WTC11 (cell line): ENCODE results near the gene XRCC4. TPM values are rescaled to one million over a fixed set of nuclear protein-coding genes. Genes with fewer than 3 reads are reported as not detected.

Experiments used
- ATAC-seq: fragments of 200-7000 bp; cut with Tn5 transposase; 2 replicates; pipeline ENCODE4 v1.10.0; 2021; ENCODE audit warnings: mild to moderate bottlenecking, moderate library complexity
- CTCF ChIA-PET: fragments of 300-600 bp; sonication (Branson Sonifier 250); formaldehyde crosslinking; loops from one replicate; lab custom pipeline; 2021; ENCODE audit warnings: antibody characterized with exemption; lab: Charles Lee
- POLR2A ChIA-PET: fragments of 350-600 bp; sonication (Branson Sonifier 250); formaldehyde crosslinking; loops from one replicate; lab custom pipeline; 2021; ENCODE audit warnings: antibody characterized with exemption; lab: Charles Lee
- DNase-seq: peaks from one replicate; pipeline ENCODE4 v3.0.0; 2021; ENCODE audit warnings: low spot score
- H3K27ac Mint-ChIP-seq: 2 replicates; pipeline ENCODE4 v1.8.0; 2021; ENCODE audit warnings: mixed read lengths
- H3K27me3 Mint-ChIP-seq: 2 replicates; pipeline ENCODE4 v1.8.0; 2021; ENCODE audit warnings: low read depth, mild to moderate bottlenecking, moderate library complexity, mixed read lengths
- H3K36me3 Mint-ChIP-seq: 2 replicates; pipeline ENCODE4 v1.8.0; 2021; ENCODE audit warnings: mixed read lengths
- H3K4me1 Mint-ChIP-seq: 2 replicates; pipeline ENCODE4 v1.8.0; 2022; ENCODE audit warnings: mixed read lengths
- H3K4me3 Mint-ChIP-seq: 2 replicates; pipeline ENCODE4 v1.8.0; 2021; ENCODE audit warnings: mild to moderate bottlenecking, moderate library complexity, mixed read lengths
- H3K9me3 Mint-ChIP-seq: 2 replicates; pipeline ENCODE4 v1.8.0; 2021; ENCODE audit warnings: mixed read lengths
- FOXJ3 ChIP-seq: sonication (generic); formaldehyde crosslinking; IDR thresholded peaks from 2 replicates; pipeline ENCODE4 v1.9.0; 2021; ENCODE audit warnings: missing genetic modification reagents, mild to moderate bottlenecking, borderline replicate concordance
- FOXP1 ChIP-seq: sonication (generic); formaldehyde crosslinking; IDR thresholded peaks from 2 replicates; pipeline ENCODE4 v1.8.0; 2022; ENCODE audit warnings: missing genetic modification reagents, mild to moderate bottlenecking, moderate library complexity, borderline replicate concordance
- GABPB1 ChIP-seq: sonication (generic); formaldehyde crosslinking; IDR thresholded peaks from 2 replicates; pipeline ENCODE4 v1.8.1; 2023; ENCODE audit warnings: mild to moderate bottlenecking, missing genetic modification reagents
- HMGA2 ChIP-seq: fragments of 250-450 bp; sonication (Bioruptor Pico); IDR thresholded peaks from 2 replicates; pipeline ENCODE4 v1.4.0; 2021; ENCODE audit warnings: mild to moderate bottlenecking, moderate library complexity
- JUN ChIP-seq: sonication (generic); formaldehyde crosslinking; IDR thresholded peaks from 2 replicates; pipeline ENCODE4 v1.8.0; 2023; ENCODE audit warnings: mild to moderate bottlenecking, missing genetic modification reagents
- KAT7 ChIP-seq: sonication (generic); formaldehyde crosslinking; IDR thresholded peaks from 2 replicates; pipeline ENCODE4 v1.8.1; 2023; ENCODE audit warnings: missing genetic modification reagents, mild to moderate bottlenecking, borderline replicate concordance
- NR2C2 ChIP-seq: sonication (generic); formaldehyde crosslinking; IDR thresholded peaks from 2 replicates; pipeline ENCODE4 v1.8.0; 2022; ENCODE audit warnings: mild to moderate bottlenecking, missing genetic modification reagents
- OVOL2 ChIP-seq: fragments of 250-450 bp; sonication (Bioruptor Pico); IDR thresholded peaks from 2 replicates; pipeline ENCODE4 v1.9.0; 2021; ENCODE audit warnings: mild to moderate bottlenecking, borderline replicate concordance
- RORB ChIP-seq: fragments of 250-450 bp; sonication (Bioruptor Pico); IDR thresholded peaks from 2 replicates; pipeline ENCODE4 v1.9.0; 2021; ENCODE audit warnings: mild to moderate bottlenecking
- TCF7 ChIP-seq: sonication (generic); formaldehyde crosslinking; IDR thresholded peaks from 2 replicates; pipeline ENCODE4 v1.8.0; 2022; ENCODE audit warnings: mild to moderate bottlenecking, low read depth, missing genetic modification reagents, moderate library complexity
- ZBTB21 ChIP-seq: sonication (generic); formaldehyde crosslinking; IDR thresholded peaks from 2 replicates; pipeline ENCODE4 v1.8.1; 2023; ENCODE audit warnings: mild to moderate bottlenecking, missing genetic modification reagents, borderline replicate concordance
- ZNF219 ChIP-seq: sonication (generic); formaldehyde crosslinking; IDR thresholded peaks from 2 replicates; pipeline ENCODE4 v1.8.0; 2023; ENCODE audit warnings: missing genetic modification reagents, mild to moderate bottlenecking, borderline replicate concordance
- ZNF671 ChIP-seq: fragments of 250-450 bp; sonication (Bioruptor Pico); IDR thresholded peaks from 2 replicates; pipeline ENCODE4 v1.8.0; 2021; ENCODE audit warnings: mild to moderate bottlenecking
- total RNA-seq: library from RNA; stranded (reverse); gene quantifications from 3 replicates; pipeline ENCODE4 v1.2.3, GENCODE V29; 2021
- TF ChIP-seq, protein P1 (sequence below): fragments of 250-450 bp; sonication (Bioruptor Pico); conservative IDR thresholded peaks from 2 replicates; pipeline ENCODE4 v1.9.0; 2021; ENCODE audit warnings: mild to moderate bottlenecking
- TF ChIP-seq, protein P2 (sequence below): sonication (generic); formaldehyde crosslinking; IDR thresholded peaks from 2 replicates; pipeline ENCODE4 v1.8.0; 2022; ENCODE audit warnings: mild to moderate bottlenecking, missing genetic modification reagents
- TF ChIP-seq, protein P3 (sequence below): sonication (generic); formaldehyde crosslinking; IDR thresholded peaks from 2 replicates; pipeline ENCODE4 v1.8.0; 2022; ENCODE audit warnings: mild to moderate bottlenecking, missing genetic modification reagents
- TF ChIP-seq, protein P4 (sequence below): sonication (generic); formaldehyde crosslinking; IDR thresholded peaks from 2 replicates; pipeline ENCODE4 v1.8.1; 2023; ENCODE audit warnings: mild to moderate bottlenecking, missing genetic modification reagents, moderate library complexity
- TF ChIP-seq, protein P5 (sequence below): sonication (generic); formaldehyde crosslinking; conservative IDR thresholded peaks from 2 replicates; pipeline ENCODE4 v1.8.1; 2023; ENCODE audit warnings: mild to moderate bottlenecking, low read depth, missing genetic modification reagents, moderate library complexity
- TF ChIP-seq, protein P6 (sequence below): sonication (generic); formaldehyde crosslinking; IDR thresholded peaks from 2 replicates; pipeline ENCODE4 v1.8.1; 2023; ENCODE audit warnings: mild to moderate bottlenecking, moderate library complexity, missing genetic modification reagents

XRCC4 gene
- total RNA-seq, 1 experiment from 2014 or later, result 13.5 TPM

DNA sequence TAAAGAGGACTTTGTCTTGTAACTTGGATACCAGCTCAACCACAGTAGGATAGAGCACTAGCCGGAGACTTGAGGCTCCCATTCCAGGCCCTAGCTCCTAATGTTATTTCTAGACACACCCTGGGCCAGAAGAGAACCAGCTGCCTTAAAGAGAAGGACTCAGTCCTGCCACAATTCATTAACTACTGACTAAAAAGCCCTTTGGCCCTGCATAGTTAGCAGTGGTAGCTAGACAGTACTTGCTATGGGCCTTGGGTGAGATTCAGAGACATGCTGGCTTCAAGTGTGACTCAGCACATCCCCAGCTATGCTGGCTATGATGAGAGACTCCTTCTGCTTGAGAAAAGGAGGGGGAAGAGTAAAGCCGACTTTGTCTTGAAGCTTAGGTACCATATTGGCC, 47.4 kb upstream of the XRCC4 start:
- Mint-ChIP-seq H3K27me3 (peaks cover 6% of the 10 kb centered on the region; the same call in 1 of the 2 replicates), H3K4me1 (peaks cover 45% of the 10 kb centered on the region), H3K9me3 (0 out of 2 replicates have a peak, but pooled peaks cover 13% of the 10 kb centered on the region)
- ATAC-seq, result no peak
- TF ChIP-seq, protein P1, sequence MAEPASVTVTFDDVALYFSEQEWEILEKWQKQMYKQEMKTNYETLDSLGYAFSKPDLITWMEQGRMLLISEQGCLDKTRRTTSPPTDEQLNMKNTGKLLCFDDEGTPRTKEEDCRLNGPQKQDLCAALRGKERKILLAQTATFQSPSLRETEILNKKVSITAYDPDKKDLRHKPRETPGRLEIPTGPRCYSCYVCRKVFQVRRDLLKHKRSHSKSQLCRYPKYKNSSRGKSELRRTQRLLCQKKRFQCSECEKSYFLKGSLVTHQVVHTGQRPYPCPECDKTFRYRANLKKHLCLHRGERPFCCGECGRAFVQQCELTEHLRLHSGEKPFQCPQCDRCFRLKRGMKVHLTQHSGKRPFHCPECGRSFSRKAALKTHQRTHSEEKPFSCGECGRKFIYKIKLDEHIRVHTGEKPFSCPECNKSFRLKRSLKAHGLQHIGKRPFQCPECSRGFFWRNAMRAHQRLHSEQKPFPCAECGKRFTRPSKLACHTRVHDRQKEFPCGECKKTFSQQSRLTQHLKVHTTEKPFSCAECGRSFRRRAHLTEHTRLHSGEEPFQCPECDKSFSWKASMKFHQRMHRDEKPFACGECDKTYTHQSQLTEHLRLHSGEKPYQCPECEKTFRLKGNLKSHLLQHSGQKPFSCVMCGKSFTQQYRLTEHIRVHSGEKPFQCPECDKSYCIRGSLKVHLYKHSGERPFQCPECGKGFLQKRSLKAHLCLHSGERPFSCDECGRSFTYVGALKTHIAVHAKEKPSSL (CRISPR knock-in tag), result no peak
- TF ChIP-seq ZBTB21 (CRISPR knock-in tag) (no peak), KAT7 (CRISPR knock-in tag) (no peak), TCF7 (CRISPR knock-in tag) (no peak), HMGA2 (CRISPR knock-in tag) (no peak), JUN (CRISPR knock-in tag) (no peak), FOXP1 (CRISPR knock-in tag) (no peak), OVOL2 (CRISPR knock-in tag) (no peak), ZNF219 (no peak), NR2C2 (no peak), FOXJ3 (CRISPR knock-in tag) (no peak), RORB (CRISPR knock-in tag) (no peak), ZNF671 (no peak), GABPB1 (CRISPR knock-in tag) (no peak)
- TF ChIP-seq, protein P2, sequence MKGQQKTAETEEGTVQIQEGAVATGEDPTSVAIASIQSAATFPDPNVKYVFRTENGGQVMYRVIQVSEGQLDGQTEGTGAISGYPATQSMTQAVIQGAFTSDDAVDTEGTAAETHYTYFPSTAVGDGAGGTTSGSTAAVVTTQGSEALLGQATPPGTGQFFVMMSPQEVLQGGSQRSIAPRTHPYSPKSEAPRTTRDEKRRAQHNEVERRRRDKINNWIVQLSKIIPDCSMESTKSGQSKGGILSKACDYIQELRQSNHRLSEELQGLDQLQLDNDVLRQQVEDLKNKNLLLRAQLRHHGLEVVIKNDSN (CRISPR knock-in tag), result no peak
- TF ChIP-seq, protein P3, sequence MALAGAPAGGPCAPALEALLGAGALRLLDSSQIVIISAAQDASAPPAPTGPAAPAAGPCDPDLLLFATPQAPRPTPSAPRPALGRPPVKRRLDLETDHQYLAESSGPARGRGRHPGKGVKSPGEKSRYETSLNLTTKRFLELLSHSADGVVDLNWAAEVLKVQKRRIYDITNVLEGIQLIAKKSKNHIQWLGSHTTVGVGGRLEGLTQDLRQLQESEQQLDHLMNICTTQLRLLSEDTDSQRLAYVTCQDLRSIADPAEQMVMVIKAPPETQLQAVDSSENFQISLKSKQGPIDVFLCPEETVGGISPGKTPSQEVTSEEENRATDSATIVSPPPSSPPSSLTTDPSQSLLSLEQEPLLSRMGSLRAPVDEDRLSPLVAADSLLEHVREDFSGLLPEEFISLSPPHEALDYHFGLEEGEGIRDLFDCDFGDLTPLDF (CRISPR knock-in tag), result no peak
- TF ChIP-seq, protein P4, sequence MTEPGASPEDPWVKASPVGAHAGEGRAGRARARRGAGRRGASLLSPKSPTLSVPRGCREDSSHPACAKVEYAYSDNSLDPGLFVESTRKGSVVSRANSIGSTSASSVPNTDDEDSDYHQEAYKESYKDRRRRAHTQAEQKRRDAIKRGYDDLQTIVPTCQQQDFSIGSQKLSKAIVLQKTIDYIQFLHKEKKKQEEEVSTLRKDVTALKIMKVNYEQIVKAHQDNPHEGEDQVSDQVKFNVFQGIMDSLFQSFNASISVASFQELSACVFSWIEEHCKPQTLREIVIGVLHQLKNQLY (CRISPR knock-in tag), result no peak
- TF ChIP-seq, protein P5, sequence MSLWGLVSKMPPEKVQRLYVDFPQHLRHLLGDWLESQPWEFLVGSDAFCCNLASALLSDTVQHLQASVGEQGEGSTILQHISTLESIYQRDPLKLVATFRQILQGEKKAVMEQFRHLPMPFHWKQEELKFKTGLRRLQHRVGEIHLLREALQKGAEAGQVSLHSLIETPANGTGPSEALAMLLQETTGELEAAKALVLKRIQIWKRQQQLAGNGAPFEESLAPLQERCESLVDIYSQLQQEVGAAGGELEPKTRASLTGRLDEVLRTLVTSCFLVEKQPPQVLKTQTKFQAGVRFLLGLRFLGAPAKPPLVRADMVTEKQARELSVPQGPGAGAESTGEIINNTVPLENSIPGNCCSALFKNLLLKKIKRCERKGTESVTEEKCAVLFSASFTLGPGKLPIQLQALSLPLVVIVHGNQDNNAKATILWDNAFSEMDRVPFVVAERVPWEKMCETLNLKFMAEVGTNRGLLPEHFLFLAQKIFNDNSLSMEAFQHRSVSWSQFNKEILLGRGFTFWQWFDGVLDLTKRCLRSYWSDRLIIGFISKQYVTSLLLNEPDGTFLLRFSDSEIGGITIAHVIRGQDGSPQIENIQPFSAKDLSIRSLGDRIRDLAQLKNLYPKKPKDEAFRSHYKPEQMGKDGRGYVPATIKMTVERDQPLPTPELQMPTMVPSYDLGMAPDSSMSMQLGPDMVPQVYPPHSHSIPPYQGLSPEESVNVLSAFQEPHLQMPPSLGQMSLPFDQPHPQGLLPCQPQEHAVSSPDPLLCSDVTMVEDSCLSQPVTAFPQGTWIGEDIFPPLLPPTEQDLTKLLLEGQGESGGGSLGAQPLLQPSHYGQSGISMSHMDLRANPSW (CRISPR knock-in tag), result no peak
- TF ChIP-seq, protein P6, sequence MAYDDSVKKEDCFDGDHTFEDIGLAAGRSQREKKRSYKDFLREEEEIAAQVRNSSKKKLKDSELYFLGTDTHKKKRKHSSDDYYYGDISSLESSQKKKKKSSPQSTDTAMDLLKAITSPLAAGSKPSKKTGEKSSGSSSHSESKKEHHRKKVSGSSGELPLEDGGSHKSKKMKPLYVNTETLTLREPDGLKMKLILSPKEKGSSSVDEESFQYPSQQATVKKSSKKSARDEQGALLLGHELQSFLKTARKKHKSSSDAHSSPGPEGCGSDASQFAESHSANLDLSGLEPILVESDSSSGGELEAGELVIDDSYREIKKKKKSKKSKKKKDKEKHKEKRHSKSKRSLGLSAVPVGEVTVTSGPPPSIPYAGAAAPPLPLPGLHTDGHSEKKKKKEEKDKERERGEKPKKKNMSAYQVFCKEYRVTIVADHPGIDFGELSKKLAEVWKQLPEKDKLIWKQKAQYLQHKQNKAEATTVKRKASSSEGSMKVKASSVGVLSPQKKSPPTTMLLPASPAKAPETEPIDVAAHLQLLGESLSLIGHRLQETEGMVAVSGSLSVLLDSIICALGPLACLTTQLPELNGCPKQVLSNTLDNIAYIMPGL (CRISPR knock-in tag), result no peak
- TF ChIP-seq, all 79 proteins: peak for 0
- DNase-seq, result no peak
- Mint-ChIP-seq H3K4me3 (no peak overlapping the region), H3K27ac (no peak overlapping the region), H3K36me3 (no peaks in the 10 kb centered on the region)
- CTCF ChIA-PET, result no interaction called here
- POLR2A ChIA-PET, result no interaction called here
